AG09319 (cell line): ENCODE data around the gene PKP4.
A peak's percentile ranks its signal among the peaks of the same experiment; 100 is the strongest.

Experiments
- DNase-seq: peaks from one replicate; pipeline ENCODE4 v3.0.0-alpha.2; 2010; ENCODE audit warnings: low read depth; ENCODE audit errors: extremely low read depth
- CTCF ChIP-seq: IDR thresholded peaks from 2 replicates; pipeline ENCODE4 v1.5.1; 2011; ENCODE audit warnings: low read depth, mild to moderate bottlenecking, inconsistent platforms, low read length, moderate library complexity

PKP4 gene

GRCh38 chr2:158486970-158487325 lies 30.2 kb downstream of the PKP4 start:
- no peak for TF ChIP-seq CTCF
- no peak for DNase-seq

GRCh38 chr2:158487419-158487818 lies 30.7 kb downstream of the PKP4 start:
- TF ChIP-seq CTCF: no peak
- DNase-seq: peak; percentile 38

GRCh38 chr2:158488442-158489216 lies 31.9 kb downstream of the PKP4 start:
- DNase-seq: no peak
- TF ChIP-seq CTCF: no peak

- DNase-seq: no peak
- no peak for TF ChIP-seq CTCF
Measured at GRCh38 chr2:158489366-158490112, 32.8 kb downstream of the PKP4 start.

- DNase-seq: no peak
- no peak for TF ChIP-seq CTCF
Measured at GRCh38 chr2:158491072-158491471, 34.3 kb downstream of the PKP4 start.

- no peak for TF ChIP-seq CTCF
- no peak for DNase-seq
Measured at GRCh38 chr2:158493458-158493857, 36.7 kb downstream of the PKP4 start.

GRCh38 chr2:158495175-158495574 lies 38.4 kb downstream of the PKP4 start:
- DNase-seq: peak; percentile 31

More at GRCh38 chr2:158495175-158495574, 38.4 kb downstream of the PKP4 start:
- no peak for TF ChIP-seq CTCF
